Liver (tissue), 9 donors: ENCODE data around the gene SPC24. TPM values are rescaled to one million over a fixed set of nuclear protein-coding genes. Genes with fewer than 3 reads are reported as not detected.
A peak's percentile ranks its signal among the peaks of the same experiment; 100 is the strongest.

Experiments used
- DNase-seq: peaks from one replicate; pipeline ENCODE4 v3.0.0-alpha.2; 2017; ENCODE audit warnings: low spot score
- H3K27ac ChIP-seq, 2 donors: one replicate each; pipeline ENCODE4 v1.7.0; 2013; ENCODE audit warnings: inconsistent platforms in 2 of 2, low read length in 2 of 2, control low read depth in 1 of 2, low read depth in 1 of 2, mild to moderate bottlenecking in 1 of 2
- H3K27me3 ChIP-seq, 4 donors: one replicate each; pipeline versions ENCODE4 v1.6.1 to v1.7.0; 2013; ENCODE audit warnings: low read length in 3 of 4, inconsistent platforms in 1 of 4, mild to moderate bottlenecking in 1 of 4, moderate library complexity in 1 of 4; ENCODE audit not compliant: control insufficient read depth in 4 of 4, insufficient read depth in 4 of 4
- H3K36me3 ChIP-seq, 4 donors: one replicate each; pipeline versions ENCODE4 v1.6.1 to v1.7.0; 2013; ENCODE audit warnings: low read length in 3 of 4, mild to moderate bottlenecking in 3 of 4, low read depth in 1 of 4, moderate library complexity in 1 of 4; ENCODE audit not compliant: control insufficient read depth in 4 of 4, insufficient read depth in 3 of 4
- H3K4me1 ChIP-seq, 4 donors: one replicate each; pipeline versions ENCODE4 v1.6.1 to v1.7.0; 2013; ENCODE audit warnings: low read length in 3 of 4, mild to moderate bottlenecking in 3 of 4, moderate library complexity in 1 of 4; ENCODE audit not compliant: control insufficient read depth in 4 of 4, insufficient read depth in 4 of 4
- H3K4me3 ChIP-seq, 3 donors: one replicate each; pipeline versions ENCODE4 v1.6.1 to v1.7.0; 2013; ENCODE audit warnings: low read length in 3 of 3, control low read depth in 1 of 3, low read depth in 1 of 3, mild to moderate bottlenecking in 1 of 3
- H3K9ac ChIP-seq, 2 donors: one replicate each; pipeline ENCODE4 v1.7.0; 2013; ENCODE audit warnings: low read length in 2 of 2, mild to moderate bottlenecking in 2 of 2, moderate library complexity in 2 of 2, control low read depth in 1 of 2, low read depth in 1 of 2
- H3K9me3 ChIP-seq, 4 donors: one replicate each; pipeline versions ENCODE4 v1.6.1 to v1.7.0; 2013; ENCODE audit warnings: low read length in 3 of 4; ENCODE audit not compliant: control insufficient read depth in 4 of 4
- EGR1 ChIP-seq, 2 donors: IDR thresholded peaks; 2 replicates each; pipeline ENCODE4 v1.6.1; 2016 to 2018; ENCODE audit warnings: antibody characterized with exemption in 2 of 2, low read depth in 2 of 2
- FOXA2 ChIP-seq: IDR thresholded peaks from 2 replicates; pipeline ENCODE4 v1.6.1; 2016; ENCODE audit warnings: antibody characterized with exemption
- GABPA ChIP-seq, 2 donors: IDR thresholded peaks in 1 of 2; conservative IDR thresholded peaks in 1 of 2; 2 replicates each; pipeline ENCODE4 v1.6.1; 2016; ENCODE audit warnings: antibody characterized with exemption in 2 of 2, mild to moderate bottlenecking in 1 of 2, moderate library complexity in 1 of 2
- HNF4A ChIP-seq, 2 donors: conservative IDR thresholded peaks; 2 replicates each; pipeline ENCODE4 v1.6.1; 2016; ENCODE audit warnings: antibody characterized with exemption in 2 of 2, mild to moderate bottlenecking in 2 of 2
- HNF4G ChIP-seq: IDR thresholded peaks from 2 replicates; pipeline ENCODE4 v1.6.1; 2016; ENCODE audit warnings: antibody characterized with exemption
- JUND ChIP-seq, 2 donors: IDR thresholded peaks; 2 replicates each; pipeline ENCODE4 v1.6.1; 2016; ENCODE audit warnings: antibody characterized with exemption in 2 of 2
- NR2F2 ChIP-seq: IDR thresholded peaks from 2 replicates; pipeline ENCODE4 v1.6.1; 2016; ENCODE audit warnings: antibody characterized with exemption
- RXRA ChIP-seq, 2 donors: IDR thresholded peaks; 2 replicates each; pipeline ENCODE4 v1.6.1; 2017 to 2018; ENCODE audit warnings: antibody characterized with exemption in 2 of 2, mild to moderate bottlenecking in 1 of 2
- SP1 ChIP-seq: IDR thresholded peaks from 2 replicates; pipeline ENCODE4 v1.6.1; 2018; ENCODE audit warnings: antibody characterized with exemption, mild to moderate bottlenecking
- TAF1 ChIP-seq: conservative IDR thresholded peaks from 2 replicates; pipeline ENCODE4 v1.6.1; 2016; ENCODE audit warnings: antibody characterized with exemption, mild to moderate bottlenecking
- YY1 ChIP-seq: IDR thresholded peaks from 2 replicates; pipeline ENCODE4 v1.6.1; 2016; ENCODE audit warnings: antibody characterized with exemption, mild to moderate bottlenecking
- WGBS: extraction: QIAGEN DNeasy Blood & Tissue Kit; methylation state at CpG from one replicate; pipeline ENCODE4 v1.1.7; 2013; 5-methylcytosine and 5-hydroxymethylcytosine counted together
- polyA plus RNA-seq, 2 donors: library from polyadenylated mRNA; stranded (reverse) in 1 of 2; unstranded in 1 of 2; fragments of 200-250 nt in 1 of 2; fragments of >200 nt in 1 of 2; fragmentation: Nextera tagmentation in 1 of 2; extraction: Ambion mirVana in 1 of 2; gene quantifications; one replicate each; pipeline versions ENCODE4 v1.2.1 to v1.2.3, GENCODE V29; 2013 to 2015
- total RNA-seq, 2 donors: library from RNA; depleted of rRNA; stranded (reverse); fragments of >200 nt; gene quantifications; one replicate each; pipeline ENCODE4 v1.2.3, GENCODE V29; 2014
- TF ChIP-seq, protein P1 (sequence below): IDR thresholded peaks from 2 replicates; pipeline ENCODE4 v1.6.1; 2016; ENCODE audit warnings: antibody characterized with exemption
- TF ChIP-seq, protein P2 (sequence below): IDR thresholded peaks from 2 replicates; pipeline ENCODE4 v1.6.1; 2016; ENCODE audit warnings: antibody characterized with exemption
- TF ChIP-seq, protein P3 (sequence below): fragments of 150-350 bp; IDR thresholded peaks from 2 replicates; pipeline ENCODE4 v1.5.1; 2017; ENCODE audit warnings: improper control_type of control experiment, low read depth, low read length; ENCODE audit not compliant: missing input control
- TF ChIP-seq, protein P4 (sequence below): IDR thresholded peaks from 2 replicates; pipeline ENCODE4 v1.6.1; 2016; ENCODE audit warnings: antibody characterized with exemption, mild to moderate bottlenecking
- donor health status: healthy.
- donor health status: healthy.
- donor health status: healthy.
- donor health status: healthy.
- donor health status: healthy.

Gene SPC24
- total and polyA plus RNA-seq, 4 donors: 0.42 to 72.5 (median 1.3) TPM

DNA sequence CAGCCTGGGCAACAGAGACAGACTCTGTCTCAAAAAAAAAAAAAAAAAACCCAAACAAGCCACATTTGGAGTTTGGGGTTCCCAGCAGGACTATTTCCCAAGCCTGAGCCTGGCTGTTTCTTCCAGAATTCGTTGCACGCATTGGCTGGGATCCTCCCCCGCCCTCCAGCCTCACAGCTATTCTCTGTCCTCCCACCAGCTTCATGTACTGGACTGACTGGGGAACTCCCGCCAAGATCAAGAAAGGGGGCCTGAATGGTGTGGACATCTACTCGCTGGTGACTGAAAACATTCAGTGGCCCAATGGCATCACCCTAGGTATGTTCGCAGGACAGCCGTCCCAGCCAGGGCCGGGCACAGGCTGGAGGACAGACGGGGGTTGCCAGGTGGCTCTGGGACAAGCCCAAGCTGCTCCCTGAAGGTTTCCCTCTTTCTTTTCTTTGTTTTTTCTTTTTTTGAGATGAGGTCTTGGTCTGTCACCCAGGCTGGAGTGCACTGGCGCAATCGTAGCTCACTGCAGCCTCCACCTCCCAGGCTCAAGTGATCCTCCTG is 39.6 kb downstream of the SPC24 start:
- H3K4me1 ChIP-seq: peaks cover 0 to 30% (median 19%) of the 10 kb centered on the region in 4 donors
- peak overlapping the region in 1 of 2 donors; percentile 35 for H3K27ac ChIP-seq
- H3K36me3 ChIP-seq: peaks cover 32 to 84% (median 73%) of the 10 kb centered on the region in 4 donors
- no peak overlapping the region for H3K4me3 ChIP-seq
- H3K27me3 ChIP-seq: no peaks in the 10 kb centered on the region
- TF ChIP-seq SP1 (no peak), FOXA2 (no peak)
- DNase-seq: no peak
- WGBS: 89% methylated on average over 11 of the region's 11 CpGs
- H3K9ac ChIP-seq: no peak overlapping the region
- H3K9me3 ChIP-seq: no peaks in the 10 kb centered on the region

DNA sequence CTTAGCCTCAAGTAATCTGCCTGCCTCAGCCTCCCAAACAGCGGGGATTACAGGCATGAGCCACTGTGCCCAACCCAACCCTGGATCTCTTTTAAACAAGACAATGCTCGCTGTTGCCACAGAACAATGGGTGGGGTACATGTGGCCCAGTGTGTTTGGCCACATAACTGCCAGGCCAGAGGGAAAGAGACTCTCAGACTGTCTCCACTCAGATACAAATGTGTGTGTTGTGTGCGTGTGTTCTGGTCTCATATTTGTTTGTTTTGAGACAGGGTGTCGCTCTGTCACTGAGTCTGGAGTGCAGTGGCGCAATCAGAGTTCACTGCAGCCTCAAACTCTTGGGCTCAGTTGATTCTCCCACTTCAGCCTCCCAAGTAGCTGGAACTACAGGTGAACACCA is 40.5 kb downstream of the SPC24 start:
- H3K27ac ChIP-seq: peak overlapping the region in 1 of 2 donors; percentile 59

DNA sequence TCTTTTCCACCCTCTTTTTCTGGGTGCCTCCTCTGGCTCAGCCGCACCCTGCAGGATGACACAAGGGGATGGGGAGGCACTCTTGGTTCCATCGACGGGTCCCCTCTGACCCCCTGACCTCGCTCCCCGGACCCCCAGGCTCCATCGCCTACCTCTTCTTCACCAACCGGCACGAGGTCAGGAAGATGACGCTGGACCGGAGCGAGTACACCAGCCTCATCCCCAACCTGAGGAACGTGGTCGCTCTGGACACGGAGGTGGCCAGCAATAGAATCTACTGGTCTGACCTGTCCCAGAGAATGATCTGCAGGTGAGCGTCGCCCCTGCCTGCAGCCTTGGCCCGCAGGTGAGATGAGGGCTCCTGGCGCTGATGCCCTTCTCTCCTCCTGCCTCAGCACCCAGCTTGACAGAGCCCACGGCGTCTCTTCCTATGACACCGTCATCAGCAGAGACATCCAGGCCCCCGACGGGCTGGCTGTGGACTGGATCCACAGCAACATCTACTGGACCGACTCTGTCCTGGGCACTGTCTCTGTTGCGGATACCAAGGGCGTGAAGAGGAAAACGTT is 42.4 kb downstream of the SPC24 start:
- H3K4me1 ChIP-seq: peaks cover 0 to 44% (median 24%) of the 10 kb centered on the region in 4 donors
- no peaks in the 10 kb centered on the region for H3K27me3 ChIP-seq
- H3K27ac ChIP-seq: peak overlapping the region; percentile 6 to 46
- no peak overlapping the region for H3K9ac ChIP-seq
- 93% methylated on average over 27 of the region's 27 CpGs for WGBS
- peaks cover 37 to 82% (median 67%) of the 10 kb centered on the region in 4 donors for H3K36me3 ChIP-seq
- no peak for TF ChIP-seq HNF4G
- TF ChIP-seq EGR1 (IDR thresholded peaks at IDR 0.05; ENCODE audit: low read depth in 2 of 2): no peak
- TF ChIP-seq, protein P1, sequence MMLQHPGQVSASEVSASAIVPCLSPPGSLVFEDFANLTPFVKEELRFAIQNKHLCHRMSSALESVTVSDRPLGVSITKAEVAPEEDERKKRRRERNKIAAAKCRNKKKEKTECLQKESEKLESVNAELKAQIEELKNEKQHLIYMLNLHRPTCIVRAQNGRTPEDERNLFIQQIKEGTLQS: no peak
- TF ChIP-seq, protein P2, sequence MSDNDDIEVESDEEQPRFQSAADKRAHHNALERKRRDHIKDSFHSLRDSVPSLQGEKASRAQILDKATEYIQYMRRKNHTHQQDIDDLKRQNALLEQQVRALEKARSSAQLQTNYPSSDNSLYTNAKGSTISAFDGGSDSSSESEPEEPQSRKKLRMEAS: no peak
- TF ChIP-seq, protein P3, sequence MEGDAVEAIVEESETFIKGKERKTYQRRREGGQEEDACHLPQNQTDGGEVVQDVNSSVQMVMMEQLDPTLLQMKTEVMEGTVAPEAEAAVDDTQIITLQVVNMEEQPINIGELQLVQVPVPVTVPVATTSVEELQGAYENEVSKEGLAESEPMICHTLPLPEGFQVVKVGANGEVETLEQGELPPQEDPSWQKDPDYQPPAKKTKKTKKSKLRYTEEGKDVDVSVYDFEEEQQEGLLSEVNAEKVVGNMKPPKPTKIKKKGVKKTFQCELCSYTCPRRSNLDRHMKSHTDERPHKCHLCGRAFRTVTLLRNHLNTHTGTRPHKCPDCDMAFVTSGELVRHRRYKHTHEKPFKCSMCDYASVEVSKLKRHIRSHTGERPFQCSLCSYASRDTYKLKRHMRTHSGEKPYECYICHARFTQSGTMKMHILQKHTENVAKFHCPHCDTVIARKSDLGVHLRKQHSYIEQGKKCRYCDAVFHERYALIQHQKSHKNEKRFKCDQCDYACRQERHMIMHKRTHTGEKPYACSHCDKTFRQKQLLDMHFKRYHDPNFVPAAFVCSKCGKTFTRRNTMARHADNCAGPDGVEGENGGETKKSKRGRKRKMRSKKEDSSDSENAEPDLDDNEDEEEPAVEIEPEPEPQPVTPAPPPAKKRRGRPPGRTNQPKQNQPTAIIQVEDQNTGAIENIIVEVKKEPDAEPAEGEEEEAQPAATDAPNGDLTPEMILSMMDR: no peak
- TF ChIP-seq, protein P4, sequence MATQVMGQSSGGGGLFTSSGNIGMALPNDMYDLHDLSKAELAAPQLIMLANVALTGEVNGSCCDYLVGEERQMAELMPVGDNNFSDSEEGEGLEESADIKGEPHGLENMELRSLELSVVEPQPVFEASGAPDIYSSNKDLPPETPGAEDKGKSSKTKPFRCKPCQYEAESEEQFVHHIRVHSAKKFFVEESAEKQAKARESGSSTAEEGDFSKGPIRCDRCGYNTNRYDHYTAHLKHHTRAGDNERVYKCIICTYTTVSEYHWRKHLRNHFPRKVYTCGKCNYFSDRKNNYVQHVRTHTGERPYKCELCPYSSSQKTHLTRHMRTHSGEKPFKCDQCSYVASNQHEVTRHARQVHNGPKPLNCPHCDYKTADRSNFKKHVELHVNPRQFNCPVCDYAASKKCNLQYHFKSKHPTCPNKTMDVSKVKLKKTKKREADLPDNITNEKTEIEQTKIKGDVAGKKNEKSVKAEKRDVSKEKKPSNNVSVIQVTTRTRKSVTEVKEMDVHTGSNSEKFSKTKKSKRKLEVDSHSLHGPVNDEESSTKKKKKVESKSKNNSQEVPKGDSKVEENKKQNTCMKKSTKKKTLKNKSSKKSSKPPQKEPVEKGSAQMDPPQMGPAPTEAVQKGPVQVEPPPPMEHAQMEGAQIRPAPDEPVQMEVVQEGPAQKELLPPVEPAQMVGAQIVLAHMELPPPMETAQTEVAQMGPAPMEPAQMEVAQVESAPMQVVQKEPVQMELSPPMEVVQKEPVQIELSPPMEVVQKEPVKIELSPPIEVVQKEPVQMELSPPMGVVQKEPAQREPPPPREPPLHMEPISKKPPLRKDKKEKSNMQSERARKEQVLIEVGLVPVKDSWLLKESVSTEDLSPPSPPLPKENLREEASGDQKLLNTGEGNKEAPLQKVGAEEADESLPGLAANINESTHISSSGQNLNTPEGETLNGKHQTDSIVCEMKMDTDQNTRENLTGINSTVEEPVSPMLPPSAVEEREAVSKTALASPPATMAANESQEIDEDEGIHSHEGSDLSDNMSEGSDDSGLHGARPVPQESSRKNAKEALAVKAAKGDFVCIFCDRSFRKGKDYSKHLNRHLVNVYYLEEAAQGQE: no peak
- TF ChIP-seq JUND (IDR thresholded peaks at IDR 0.05): no peak
- TF ChIP-seq NR2F2: no peak
- TF ChIP-seq HNF4A (conservative IDR thresholded peaks at IDR 0.05): no peak
- no peak for TF ChIP-seq FOXA2
- TF ChIP-seq TAF1: no peak
- no peak for TF ChIP-seq YY1
- no peak for TF ChIP-seq GABPA (IDR thresholded peaks at IDR 0.05 in 1 of 2, conservative IDR thresholded peaks at IDR 0.05 in 1 of 2)
- no peak for TF ChIP-seq RXRA (IDR thresholded peaks at IDR 0.05)
- H3K9me3 ChIP-seq: no peaks in the 10 kb centered on the region
- H3K4me3 ChIP-seq: no peak overlapping the region
- no peak for DNase-seq

More for the DNA sequence above, 40.5 kb downstream of the SPC24 start:
- H3K4me3 ChIP-seq: no peak overlapping the region
- no peaks in the 10 kb centered on the region for H3K27me3 ChIP-seq
- DNase-seq: no peak
- WGBS: 78% methylated on average over 5 of the region's 5 CpGs
- TF ChIP-seq HNF4A (conservative IDR thresholded peaks at IDR 0.05) (no peak), JUND (IDR thresholded peaks at IDR 0.05) (no peak), RXRA (IDR thresholded peaks at IDR 0.05) (peak in 1 of 2 donors; percentile 9)
- H3K9ac ChIP-seq: no peak overlapping the region
- H3K9me3 ChIP-seq: no peaks in the 10 kb centered on the region
- peaks cover 0 to 37% (median 23%) of the 10 kb centered on the region in 4 donors for H3K4me1 ChIP-seq
- H3K36me3 ChIP-seq: peaks cover 35 to 82% (median 70%) of the 10 kb centered on the region in 4 donors
